NCI-H128 (cell line): ENCODE measurements around the gene LLGL2.
"Not testable (repeated sequence)": the region's sequence is repeated elsewhere in the genome, so short reads cannot be mapped to it uniquely, and the experiment has no call there.

ENCODE experiments used
- DNase-seq: peaks from one replicate; lab custom pipeline; 2025; ENCODE audit not compliant: unreplicated experiment; lab: John Stamatoyannopoulos, UW

Gene LLGL2

DNA sequence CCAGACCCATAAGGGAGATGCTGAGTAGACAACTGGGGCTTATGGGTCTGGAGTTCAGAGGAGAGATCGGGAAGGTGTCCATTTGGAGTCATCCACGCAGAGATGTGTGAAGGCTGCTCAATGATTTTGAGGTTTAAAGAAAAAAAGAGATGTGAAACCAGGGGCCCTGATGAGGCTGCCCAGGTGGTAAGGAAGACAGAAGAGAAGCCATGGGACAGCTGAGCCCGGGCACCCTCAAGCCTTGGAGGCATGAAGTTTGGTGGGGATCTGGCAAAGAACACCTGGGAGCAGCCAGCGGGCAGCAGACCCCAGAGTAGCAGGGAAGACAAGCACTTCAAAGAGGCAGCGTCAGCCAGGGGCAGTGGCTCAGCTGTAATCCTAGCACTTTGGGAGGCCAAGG is 41.3 kb downstream of the LLGL2 start:
- DNase-seq: no peak

DNA sequence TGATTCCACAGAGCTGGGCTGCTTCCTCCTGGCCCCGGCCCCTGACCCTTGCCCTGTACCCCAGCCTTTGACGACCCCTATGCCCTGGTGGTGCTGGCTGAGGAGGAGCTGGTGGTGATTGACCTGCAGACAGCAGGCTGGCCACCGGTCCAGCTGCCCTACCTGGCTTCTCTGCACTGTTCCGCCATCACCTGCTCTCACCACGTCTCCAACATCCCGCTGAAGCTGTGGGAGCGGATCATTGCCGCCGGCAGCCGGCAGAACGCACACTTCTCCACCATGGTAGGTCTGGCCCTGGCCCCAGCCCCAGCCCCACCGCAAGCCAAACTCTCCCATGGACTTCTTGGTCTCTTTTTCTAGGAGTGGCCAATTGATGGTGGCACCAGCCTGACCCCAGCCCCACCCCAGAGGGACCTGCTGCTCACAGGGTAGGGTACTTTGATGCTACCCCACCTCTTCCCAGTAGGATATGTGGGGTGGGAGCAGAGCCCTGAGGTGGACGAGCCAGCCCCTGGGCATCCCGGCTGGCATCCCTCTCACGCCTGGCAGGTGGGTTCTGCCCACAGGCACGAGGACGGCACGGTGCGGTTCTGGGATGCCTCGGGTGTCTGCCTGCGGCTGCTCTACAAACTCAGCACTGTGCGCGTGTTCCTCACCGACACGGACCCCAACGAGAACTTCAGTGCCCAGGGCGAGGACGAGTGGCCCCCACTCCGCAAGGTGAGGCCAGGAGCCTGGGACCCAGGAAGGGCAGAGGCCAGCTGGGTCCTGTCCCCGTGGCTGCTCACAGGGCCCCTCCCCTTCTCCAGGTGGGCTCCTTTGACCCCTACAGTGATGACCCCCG is 43.1 kb downstream of the LLGL2 start:
- no peak for DNase-seq

DNA sequence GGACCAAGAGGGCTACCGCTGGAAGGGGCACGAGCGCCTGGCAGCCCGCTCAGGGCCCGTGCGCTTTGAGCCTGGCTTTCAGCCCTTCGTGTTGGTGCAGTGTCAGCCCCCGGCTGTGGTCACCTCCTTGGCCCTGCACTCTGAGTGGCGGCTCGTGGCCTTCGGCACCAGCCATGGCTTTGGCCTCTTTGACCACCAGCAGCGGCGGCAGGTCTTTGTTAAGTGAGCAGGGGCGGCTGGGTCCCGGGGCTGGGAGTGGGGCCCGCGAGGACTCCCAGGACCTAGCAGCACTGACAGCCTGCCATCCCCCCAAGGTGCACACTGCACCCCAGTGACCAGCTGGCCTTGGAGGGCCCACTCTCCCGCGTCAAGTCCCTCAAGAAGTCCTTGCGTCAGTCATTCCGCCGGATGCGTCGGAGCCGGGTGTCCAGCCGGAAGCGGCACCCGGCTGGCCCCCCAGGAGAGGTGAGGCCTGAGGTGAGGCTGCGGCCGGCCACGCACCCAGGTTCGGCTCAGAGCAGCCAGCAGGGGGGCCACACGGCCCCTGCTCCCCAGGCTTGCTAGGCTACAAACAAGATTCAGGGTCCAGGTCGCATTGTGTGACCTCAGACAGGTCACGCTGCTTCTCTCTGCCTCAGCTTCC is 44.7 kb downstream of the LLGL2 start:
- DNase-seq: no peak

DNA sequence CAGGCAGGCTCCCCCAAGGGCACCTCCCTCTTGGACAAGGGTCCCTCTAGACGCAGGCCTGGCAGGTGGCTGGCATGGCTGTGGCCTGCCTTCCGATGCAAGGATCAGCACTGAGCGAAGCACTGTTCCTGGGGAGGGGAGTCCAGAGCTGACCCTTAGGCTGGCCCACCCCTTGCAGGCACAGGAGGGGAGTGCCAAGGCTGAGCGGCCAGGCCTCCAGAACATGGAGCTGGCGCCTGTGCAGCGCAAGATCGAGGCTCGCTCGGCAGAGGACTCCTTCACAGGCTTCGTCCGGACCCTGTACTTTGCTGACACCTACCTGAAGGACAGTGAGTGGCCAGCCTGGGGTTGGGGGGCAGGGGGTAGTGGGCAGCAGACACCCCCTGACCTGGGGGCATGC is 45.3 kb downstream of the LLGL2 start:
- DNase-seq: no peak

GRCh38 chr17:75571197-75571884 is 45.8 kb downstream of the LLGL2 start:
- DNase-seq: no peak

- DNase-seq: no peak
Measured at GRCh38 chr17:75571885-75572215, 46.4 kb downstream of the LLGL2 start.

- no peak for DNase-seq
Measured at GRCh38 chr17:75572713-75573539, 47.4 kb downstream of the LLGL2 start.

DNA sequence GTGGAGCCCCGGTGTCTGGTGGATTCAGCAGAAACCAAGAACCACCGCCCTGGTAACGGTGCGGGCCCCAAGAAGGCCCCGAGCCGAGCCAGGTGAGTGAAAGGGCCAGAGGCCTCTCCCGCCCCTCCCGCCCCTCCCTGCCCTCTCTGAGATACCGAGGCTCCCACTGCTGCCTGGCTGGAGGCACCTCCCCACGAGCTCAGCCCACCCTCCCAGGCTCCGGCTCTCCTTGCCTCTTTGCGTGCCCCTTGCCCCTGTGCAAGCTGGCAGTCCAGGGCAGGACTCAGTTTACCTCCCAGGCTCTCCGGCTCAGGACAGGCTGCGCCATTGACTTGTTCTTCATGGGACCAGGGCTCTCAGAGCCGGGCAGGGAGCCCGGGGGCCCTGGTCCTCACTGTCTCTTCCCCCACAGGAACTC is 48.1 kb downstream of the LLGL2 start:
- no peak for DNase-seq

DNA sequence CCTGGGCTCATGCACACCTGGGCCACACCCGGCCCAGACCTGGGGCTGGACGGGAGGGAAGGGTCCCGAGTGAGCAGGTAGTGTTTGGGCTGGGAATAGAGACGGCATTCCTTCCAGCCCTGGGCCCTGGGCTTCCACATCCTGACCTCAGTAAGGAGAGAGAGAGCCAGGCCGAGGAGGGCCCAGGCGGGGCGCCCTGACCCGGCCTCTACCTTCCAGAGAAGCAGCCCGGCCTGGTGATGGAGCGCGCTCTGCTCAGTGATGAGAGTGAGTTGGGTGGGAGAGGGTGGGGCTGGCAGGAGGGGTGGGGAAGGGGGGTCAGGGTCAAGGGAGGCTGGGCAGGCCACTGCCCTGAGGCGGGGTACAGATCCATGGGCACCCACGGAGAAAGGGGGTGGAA is 48.5 kb downstream of the LLGL2 start:
- DNase-seq: no peak

GRCh38 chr17:75574404-75575036 is 49.0 kb downstream of the LLGL2 start:
- no peak for DNase-seq

DNA sequence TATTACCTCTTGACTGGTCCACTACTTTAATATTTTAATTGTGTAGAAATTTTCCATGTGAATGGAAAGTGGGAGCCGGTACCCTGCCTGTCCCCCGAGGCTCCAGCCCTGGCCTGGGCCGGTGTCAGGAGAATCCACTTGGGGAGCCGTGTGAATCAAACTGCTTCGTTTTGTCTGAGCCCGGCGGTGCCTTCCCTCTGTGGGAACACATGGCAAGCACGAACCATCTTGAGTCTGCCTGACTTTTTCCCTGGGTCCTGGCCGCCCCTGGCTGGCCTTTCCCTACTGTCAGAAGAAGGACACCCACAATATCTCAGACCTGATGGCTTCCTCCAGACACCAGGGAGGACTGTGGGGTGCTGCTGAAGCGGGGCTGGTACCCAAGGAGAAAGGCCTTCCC is 49.7 kb downstream of the LLGL2 start:
- DNase-seq: no peak

DNA sequence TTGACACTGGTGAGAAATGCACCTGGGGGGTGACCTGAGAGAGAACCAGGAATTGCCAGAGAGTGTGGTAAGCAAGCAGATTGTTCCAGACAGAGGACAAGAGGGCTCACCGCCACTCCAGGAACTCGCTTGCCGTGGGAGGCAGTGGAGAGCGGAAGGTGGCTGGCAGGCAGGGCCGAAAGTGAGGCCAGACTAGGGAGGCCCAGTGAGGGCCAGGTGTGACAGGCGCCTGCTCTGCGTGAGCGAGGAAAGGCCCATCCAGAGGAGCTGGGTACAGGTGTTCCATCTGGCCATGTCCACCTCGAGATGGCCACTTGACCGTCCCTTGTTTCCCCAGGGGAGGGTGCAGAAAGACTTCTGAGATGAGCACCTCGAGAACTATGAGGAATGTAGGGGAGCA is 50.2 kb downstream of the LLGL2 start:
- DNase-seq: no peak

DNA sequence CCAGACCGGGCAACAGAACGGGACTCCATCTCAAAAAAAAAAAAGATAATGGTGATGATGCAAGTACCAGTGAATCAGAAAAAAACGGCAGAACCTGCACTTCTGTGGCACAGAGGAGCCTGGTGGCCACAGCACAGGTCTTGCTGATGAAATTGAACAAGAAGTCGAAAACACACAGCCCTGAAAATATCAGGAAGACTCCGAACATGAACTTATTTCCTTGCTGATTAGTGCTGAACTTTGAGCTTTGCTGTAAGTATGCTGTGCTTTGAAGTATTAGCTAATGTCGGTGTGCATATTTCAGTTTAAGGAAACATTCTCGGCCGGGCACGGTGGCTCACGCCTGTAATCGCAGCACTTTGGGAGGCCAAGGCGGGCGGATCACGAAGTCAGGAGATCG is 51.2 kb downstream of the LLGL2 start:
- no peak for DNase-seq

GRCh38 chr17:75581121-75581725 is 55.7 kb downstream of the LLGL2 start:
- not testable (repeated sequence) for DNase-seq

DNA sequence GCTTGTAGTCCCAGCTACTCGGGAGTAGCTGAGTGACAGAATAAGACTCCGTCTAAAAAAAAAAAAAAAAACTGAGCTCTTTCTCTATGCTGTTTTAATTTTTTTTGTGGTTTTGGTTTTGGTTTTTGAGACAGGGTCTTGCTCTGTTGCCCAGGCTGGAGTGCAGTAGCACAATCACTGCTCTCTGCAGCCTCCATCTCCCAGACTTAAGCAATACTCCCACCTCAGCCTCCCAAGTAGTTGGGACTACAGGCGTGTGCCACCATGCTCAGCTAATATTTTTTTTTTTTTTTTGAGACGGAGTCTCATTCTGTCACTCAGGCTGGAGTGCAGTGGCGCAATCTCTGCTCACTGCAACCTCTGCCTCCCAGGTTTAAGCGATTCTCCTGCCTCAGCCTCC is 57.7 kb downstream of the LLGL2 start:
- not testable (repeated sequence) for DNase-seq

- DNase-seq: no peak
Measured at GRCh38 chr17:75584849-75585175, 59.3 kb downstream of the LLGL2 start.

GRCh38 chr17:75587675-75588595 is 62.4 kb downstream of the LLGL2 start, which contains the start of gene MYO15B:
Gene MYO15B (plus strand): TSS chr17:75587800. CDS start chr17:75588058, 258 bp downstream.
- DNase-seq: no peak

DNA sequence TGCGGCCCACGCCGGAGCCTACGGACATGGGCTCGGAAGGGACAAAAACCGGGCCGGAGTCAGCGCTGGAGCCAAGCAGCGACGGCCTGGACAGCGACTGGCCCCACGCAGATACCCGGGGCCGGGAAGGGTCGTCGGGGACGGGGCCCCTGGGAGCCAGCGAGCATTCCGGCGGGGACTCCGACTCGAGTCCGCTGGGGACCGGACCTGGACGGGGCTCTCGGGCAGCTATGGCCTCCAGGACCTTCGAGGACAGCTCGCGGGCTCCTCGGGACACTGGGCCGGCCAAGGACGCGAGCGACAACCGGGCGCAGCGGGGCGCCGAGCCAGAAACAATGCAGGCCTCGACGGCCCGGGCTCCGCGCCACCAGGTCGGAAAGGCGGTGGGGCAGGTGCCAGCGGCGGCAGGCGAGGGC is 63.1 kb downstream of the LLGL2 start:
- DNase-seq: no peak
